ENCODE measurements around the gene ZNF438.
"Not testable (repeated sequence)": the region's sequence is repeated elsewhere in the genome, so short reads cannot be mapped to it uniquely, and the experiment has no call there.

The ZNF438 gene

DNA sequence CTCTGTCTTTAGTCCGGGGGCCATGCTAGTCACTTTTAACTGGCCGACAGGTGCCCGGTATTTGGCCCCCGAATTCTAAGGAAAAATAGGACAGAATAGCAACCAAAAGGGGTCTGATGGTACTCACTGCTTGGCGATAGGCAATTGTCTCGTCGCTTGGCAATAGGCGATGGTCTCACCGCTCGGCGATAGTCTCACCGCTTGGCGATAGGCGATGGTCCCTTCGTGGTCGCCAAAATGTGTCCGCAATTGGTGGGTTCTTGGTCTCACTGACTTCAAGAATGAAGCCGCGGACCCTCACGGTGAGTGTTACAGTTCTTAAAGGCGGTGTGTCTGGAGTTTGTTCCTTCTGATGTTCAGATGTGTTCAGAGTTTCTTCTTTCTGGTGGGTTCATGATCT lies 130.2 kb downstream of the ZNF438 start:
- not testable (repeated sequence) for H2BK120ac ChIP-seq (ENCODE audit: low read depth, low read length); H3K4me3 ChIP-seq (ENCODE audit: insufficient read depth in 1 of 2, low read depth in 1 of 2, low read length in 2 of 2); H3K23ac ChIP-seq (ENCODE audit: low read length in 2 of 2); H2AFZ ChIP-seq (ENCODE audit: low read depth, low read length); H3K4me1 ChIP-seq (ENCODE audit: control insufficient read depth, insufficient read depth, low read depth, low read length); H2BK5ac ChIP-seq (ENCODE audit: low read depth, low read length, poor library complexity, severe bottlenecking); H3K14ac ChIP-seq (ENCODE audit: low read length in 2 of 2); H3K4ac ChIP-seq (ENCODE audit: low read depth in 1 of 2, low read length in 2 of 2); H3K27me3 ChIP-seq (ENCODE audit: control insufficient read depth in 1 of 2, insufficient read depth in 1 of 2, low read length in 2 of 2); H2BK12ac ChIP-seq (ENCODE audit: low read length in 2 of 2); H3K4me2 ChIP-seq (ENCODE audit: low read length, poor library complexity, severe bottlenecking); H2BK15ac ChIP-seq (ENCODE audit: low read depth, poor library complexity, severe bottlenecking); H4K91ac ChIP-seq (ENCODE audit: low read length); H3K79me1 ChIP-seq (replicated peaks; ENCODE audit: low read length, poor library complexity, severe bottlenecking); H3K27ac ChIP-seq (ENCODE audit: low read length, poor library complexity, severe bottlenecking); DNase-seq; H3K9me3 ChIP-seq (ENCODE audit: control insufficient read depth, low read length); H3K9ac ChIP-seq (ENCODE audit: low read length); H2AK5ac ChIP-seq (ENCODE audit: low read length, severe bottlenecking); H4K8ac ChIP-seq (ENCODE audit: low read length); H3K18ac ChIP-seq (ENCODE audit: low read depth in 1 of 2, low read length in 2 of 2)
- 98% methylated on average over 21 of the region's 21 CpGs for WGBS
- H3K36me3 ChIP-seq (ENCODE audit: control insufficient read depth in 1 of 2, insufficient read depth in 2 of 2, low read depth in 1 of 2, low read length in 2 of 2), result peaks cover 16 to 31% of the 10 kb centered on the region in 2 experiments

GRCh38 chr10:30898964-30899363 lies 132.7 kb downstream of the ZNF438 start:
- Histone ChIP-seq H3K27ac (ENCODE audit: low read length, poor library complexity, severe bottlenecking) (no peak overlapping the region), H3K36me3 (ENCODE audit: control insufficient read depth in 1 of 2, insufficient read depth in 2 of 2, low read depth in 1 of 2, low read length in 2 of 2) (peaks cover 13 to 16% of the 10 kb centered on the region in 2 experiments), H3K4ac (ENCODE audit: low read depth in 1 of 2, low read length in 2 of 2) (no peak overlapping the region), H4K8ac (ENCODE audit: low read length) (no peak overlapping the region), H2AK5ac (ENCODE audit: low read length, severe bottlenecking) (no peak overlapping the region), H2BK5ac (ENCODE audit: low read depth, low read length, poor library complexity, severe bottlenecking) (no peak overlapping the region), H3K18ac (ENCODE audit: low read depth in 1 of 2, low read length in 2 of 2) (no peak overlapping the region), H3K9ac (ENCODE audit: low read length) (no peak overlapping the region), H3K23ac (ENCODE audit: low read length in 2 of 2) (no peak overlapping the region), H3K4me2 (ENCODE audit: low read length, poor library complexity, severe bottlenecking) (no peak overlapping the region), H2BK15ac (ENCODE audit: low read depth, poor library complexity, severe bottlenecking) (no peak overlapping the region), H3K27me3 (ENCODE audit: control insufficient read depth in 1 of 2, insufficient read depth in 1 of 2, low read length in 2 of 2) (no peaks in the 10 kb centered on the region), H3K9me3 (ENCODE audit: control insufficient read depth, low read length) (no peaks in the 10 kb centered on the region), H2BK12ac (ENCODE audit: low read length in 2 of 2) (no peak overlapping the region), H2BK120ac (ENCODE audit: low read depth, low read length) (no peak overlapping the region), H4K91ac (ENCODE audit: low read length) (no peak overlapping the region), H3K4me1 (ENCODE audit: control insufficient read depth, insufficient read depth, low read depth, low read length) (no peaks in the 10 kb centered on the region), H3K14ac (ENCODE audit: low read length in 2 of 2) (no peak overlapping the region), H3K79me1 (replicated peaks; ENCODE audit: low read length, poor library complexity, severe bottlenecking) (peaks cover 2% of the 10 kb centered on the region), H2AFZ (ENCODE audit: low read depth, low read length) (no peak overlapping the region), H3K4me3 (ENCODE audit: insufficient read depth in 1 of 2, low read depth in 1 of 2, low read length in 2 of 2) (no peak overlapping the region)
- DNase-seq, result no peak
- WGBS, result 91% methylated on average over 1 of the region's 1 CpG

GRCh38 chr10:30897547-30897946 lies 134.1 kb downstream of the ZNF438 start:
- Histone ChIP-seq H3K4me3 (ENCODE audit: insufficient read depth in 1 of 2, low read depth in 1 of 2, low read length in 2 of 2) (no peak overlapping the region), H2BK12ac (ENCODE audit: low read length in 2 of 2) (no peak overlapping the region)

GRCh38 chr10:30897048-30897447 lies 134.6 kb downstream of the ZNF438 start:
- Histone ChIP-seq H3K4me2 (ENCODE audit: low read length, poor library complexity, severe bottlenecking) (no peak overlapping the region), H3K36me3 (ENCODE audit: control insufficient read depth in 1 of 2, insufficient read depth in 2 of 2, low read depth in 1 of 2, low read length in 2 of 2) (peaks cover 8 to 9% of the 10 kb centered on the region in 2 experiments), H3K23ac (ENCODE audit: low read length in 2 of 2) (no peak overlapping the region), H4K8ac (ENCODE audit: low read length) (no peak overlapping the region), H3K79me1 (replicated peaks; ENCODE audit: low read length, poor library complexity, severe bottlenecking) (peaks cover 2% of the 10 kb centered on the region), H3K9ac (ENCODE audit: low read length) (no peak overlapping the region), H3K14ac (ENCODE audit: low read length in 2 of 2) (no peak overlapping the region), H2AFZ (ENCODE audit: low read depth, low read length) (no peak overlapping the region), H2BK120ac (ENCODE audit: low read depth, low read length) (no peak overlapping the region), H3K4me1 (ENCODE audit: control insufficient read depth, insufficient read depth, low read depth, low read length) (no peaks in the 10 kb centered on the region), H4K91ac (ENCODE audit: low read length) (no peak overlapping the region), H3K27me3 (ENCODE audit: control insufficient read depth in 1 of 2, insufficient read depth in 1 of 2, low read length in 2 of 2) (no peaks in the 10 kb centered on the region), H3K4me3 (ENCODE audit: insufficient read depth in 1 of 2, low read depth in 1 of 2, low read length in 2 of 2) (no peak overlapping the region), H2AK5ac (ENCODE audit: low read length, severe bottlenecking) (no peak overlapping the region), H3K4ac (ENCODE audit: low read depth in 1 of 2, low read length in 2 of 2) (no peak overlapping the region), H3K18ac (ENCODE audit: low read depth in 1 of 2, low read length in 2 of 2) (no peak overlapping the region), H2BK15ac (ENCODE audit: low read depth, poor library complexity, severe bottlenecking) (no peak overlapping the region), H2BK12ac (ENCODE audit: low read length in 2 of 2) (no peak overlapping the region), H2BK5ac (ENCODE audit: low read depth, low read length, poor library complexity, severe bottlenecking) (no peak overlapping the region), H3K27ac (ENCODE audit: low read length, poor library complexity, severe bottlenecking) (no peak overlapping the region), H3K9me3 (ENCODE audit: control insufficient read depth, low read length) (no peaks in the 10 kb centered on the region)
- no peak for DNase-seq

More at GRCh38 chr10:30897547-30897946, 134.1 kb downstream of the ZNF438 start:
- no peak overlapping the region for H3K18ac ChIP-seq (ENCODE audit: low read depth in 1 of 2, low read length in 2 of 2)
- H3K9ac ChIP-seq (ENCODE audit: low read length), result no peak overlapping the region
- DNase-seq, result no peak
- peaks cover 9 to 13% of the 10 kb centered on the region in 2 experiments for H3K36me3 ChIP-seq (ENCODE audit: control insufficient read depth in 1 of 2, insufficient read depth in 2 of 2, low read depth in 1 of 2, low read length in 2 of 2)
- H2AK5ac ChIP-seq (ENCODE audit: low read length, severe bottlenecking), result no peak overlapping the region
- peaks cover 2% of the 10 kb centered on the region for H3K79me1 ChIP-seq (replicated peaks; ENCODE audit: low read length, poor library complexity, severe bottlenecking)
- H2BK15ac ChIP-seq (ENCODE audit: low read depth, poor library complexity, severe bottlenecking), result no peak overlapping the region
- no peak overlapping the region for H4K91ac ChIP-seq (ENCODE audit: low read length)
- H3K27ac ChIP-seq (ENCODE audit: low read length, poor library complexity, severe bottlenecking), result no peak overlapping the region
- no peak overlapping the region for H2AFZ ChIP-seq (ENCODE audit: low read depth, low read length)
- no peaks in the 10 kb centered on the region for H3K27me3 ChIP-seq (ENCODE audit: control insufficient read depth in 1 of 2, insufficient read depth in 1 of 2, low read length in 2 of 2)
- WGBS, result no CpG with 5 or more reads among the region's 1 CpG
- H3K4ac ChIP-seq (ENCODE audit: low read depth in 1 of 2, low read length in 2 of 2), result no peak overlapping the region
- no peak overlapping the region for H3K14ac ChIP-seq (ENCODE audit: low read length in 2 of 2)
- H3K4me2 ChIP-seq (ENCODE audit: low read length, poor library complexity, severe bottlenecking), result no peak overlapping the region
- no peak overlapping the region for H3K23ac ChIP-seq (ENCODE audit: low read length in 2 of 2)
- no peak overlapping the region for H2BK120ac ChIP-seq (ENCODE audit: low read depth, low read length)
- H3K9me3 ChIP-seq (ENCODE audit: control insufficient read depth, low read length), result no peaks in the 10 kb centered on the region
- H3K4me1 ChIP-seq (ENCODE audit: control insufficient read depth, insufficient read depth, low read depth, low read length), result no peaks in the 10 kb centered on the region
- no peak overlapping the region for H2BK5ac ChIP-seq (ENCODE audit: low read depth, low read length, poor library complexity, severe bottlenecking)
- no peak overlapping the region for H4K8ac ChIP-seq (ENCODE audit: low read length)

Measured in mesenchymal stem cell (in vitro differentiated cells and primary cell).